Fibroblast of lung (primary cell): ENCODE results near the gene CMBL. TPM values are rescaled to one million over a fixed set of nuclear protein-coding genes. Genes with fewer than 3 reads are reported as not detected.

Source experiments
- DNase-seq, 2 donors: peaks; one replicate each; pipeline versions ENCODE4 v3.0.0 to v3.0.0-alpha.2; 2010; ENCODE audit warnings: low read depth in 2 of 2
- H2AFZ ChIP-seq: 2 replicates; pipeline ENCODE4 v1.5.1; 2012; ENCODE audit warnings: low read length, control low read depth, inconsistent platforms
- H3K27ac ChIP-seq: 2 replicates; pipeline ENCODE4 v1.5.1; 2011; ENCODE audit warnings: low read length, control low read depth; ENCODE audit not compliant: insufficient read depth
- H3K27me3 ChIP-seq: 2 replicates; pipeline ENCODE4 v1.5.1; 2011; ENCODE audit warnings: mild to moderate bottlenecking, low read length; ENCODE audit not compliant: control insufficient read depth, insufficient read depth
- H3K36me3 ChIP-seq: 2 replicates; pipeline ENCODE4 v1.5.1; 2011; ENCODE audit warnings: low read length; ENCODE audit not compliant: control insufficient read depth, insufficient read depth
- H3K4me1 ChIP-seq: 2 replicates; pipeline ENCODE4 v1.5.1; 2011; ENCODE audit warnings: low read length; ENCODE audit not compliant: control insufficient read depth, insufficient read depth; ENCODE audit errors: extremely low read depth
- H3K4me2 ChIP-seq: 2 replicates; pipeline ENCODE4 v1.5.1; 2011; ENCODE audit warnings: low read length, control low read depth; ENCODE audit not compliant: insufficient read depth; ENCODE audit errors: extremely low read depth
- H3K4me3 ChIP-seq, 4 experiments: fragments of 200-600 bp in 1 of 4; sonication (generic) in 1 of 4; replicated peaks in 1 of 4; 2 replicates each; pipeline ENCODE4 v1.5.1; 2011 to 2016; ENCODE audit warnings: low read length in 4 of 4, low read depth in 3 of 4, mild to moderate bottlenecking in 3 of 4, control low read depth in 2 of 4, inconsistent platforms in 1 of 4, mixed read lengths in 1 of 4; ENCODE audit not compliant: insufficient read depth in 1 of 4; ENCODE audit errors: control extremely low read depth in 1 of 4
- H3K79me2 ChIP-seq: 2 replicates; pipeline ENCODE4 v1.5.1; 2012; ENCODE audit warnings: mild to moderate bottlenecking, low read length, inconsistent platforms; ENCODE audit not compliant: control insufficient read depth, insufficient read depth
- H3K9ac ChIP-seq: 2 replicates; pipeline ENCODE4 v1.5.1; 2011; ENCODE audit warnings: mild to moderate bottlenecking, low read length, control low read depth; ENCODE audit not compliant: insufficient read depth
- H3K9me3 ChIP-seq: 2 replicates; pipeline ENCODE4 v1.5.1; 2012; ENCODE audit warnings: low read depth, low read length; ENCODE audit not compliant: control insufficient read depth, insufficient read depth
- H4K20me1 ChIP-seq: 2 replicates; pipeline ENCODE4 v1.5.1; 2011; ENCODE audit warnings: low read length; ENCODE audit not compliant: control insufficient read depth, insufficient read depth; ENCODE audit errors: extremely low read depth
- CTCF ChIP-seq, 2 donors: IDR thresholded peaks in 1 of 2; conservative IDR thresholded peaks in 1 of 2; 1 replicate in 1 of 2; 2 replicates in 1 of 2; pipeline ENCODE4 v1.5.1; 2011 to 2012; ENCODE audit warnings: low read length in 2 of 2, control low read depth in 1 of 2, inconsistent platforms in 1 of 2, low read depth in 1 of 2, mild to moderate bottlenecking in 1 of 2
- EZH2 ChIP-seq: IDR thresholded peaks from 2 replicates; pipeline ENCODE4 v1.5.1; 2012; ENCODE audit warnings: low read length, control low read depth, mild to moderate bottlenecking; ENCODE audit errors: missing control alignments
- polyA plus RNA-seq, 2 donors: library from polyadenylated mRNA; depleted of rRNA in 1 of 2; stranded (reverse) in 1 of 2; unstranded in 1 of 2; fragments of >200 nt; gene quantifications; 2 replicates each; pipeline ENCODE4 v1.2.1, GENCODE V29; 2011 to 2012; ENCODE audit warnings: missing spikeins in 1 of 2
- total RNA-seq: library from RNA; depleted of rRNA; stranded (reverse); fragments of >200 nt; gene quantifications from 2 replicates; pipeline ENCODE4 v1.2.1, GENCODE V29; 2014

CMBL gene
- total and polyA plus RNA-seq, 2 donors (not counting 1 experiment from before 2014, with no cell fraction given), result 18.6 to 20.8 TPM

- Histone ChIP-seq H3K27ac (no peak overlapping the region), H3K4me1 (no peaks in the 10 kb centered on the region), H3K9me3 (no peaks in the 10 kb centered on the region), H2AFZ (no peak overlapping the region), H3K36me3 (no peaks in the 10 kb centered on the region), H3K27me3 (no peaks in the 10 kb centered on the region), H4K20me1 (no peaks in the 10 kb centered on the region), H3K79me2 (no peaks in the 10 kb centered on the region), H3K4me3 (no peak overlapping the region), H3K9ac (no peak overlapping the region), H3K4me2 (no peak overlapping the region)
- DNase-seq, result no peak
- TF ChIP-seq EZH2 (no peak), CTCF (conservative IDR thresholded peaks at IDR 0.05 in 1 of 2, IDR thresholded peaks at IDR 0.05 in 1 of 2; ENCODE audit: low read depth in 1 of 2, low read length in 2 of 2) (no peak)
These were observed 28.9 kb downstream of the CMBL start for GRCh38 chr5:10278658-10279279.

GRCh38 chr5:10277773-10278630 is 29.7 kb downstream of the CMBL start:
- H3K4me1 ChIP-seq, result no peaks in the 10 kb centered on the region
- H3K27me3 ChIP-seq, result no peaks in the 10 kb centered on the region
- H3K4me3 ChIP-seq, result no peak overlapping the region
- DNase-seq, result no peak
- no peak for TF ChIP-seq CTCF (conservative IDR thresholded peaks at IDR 0.05 in 1 of 2, IDR thresholded peaks at IDR 0.05 in 1 of 2; ENCODE audit: low read depth in 1 of 2, low read length in 2 of 2)
- TF ChIP-seq EZH2, result no peak
- no peak overlapping the region for H3K27ac ChIP-seq
- H3K79me2 ChIP-seq, result no peaks in the 10 kb centered on the region
- no peak overlapping the region for H3K9ac ChIP-seq
- H3K36me3 ChIP-seq, result no peaks in the 10 kb centered on the region
- H4K20me1 ChIP-seq, result no peaks in the 10 kb centered on the region
- no peaks in the 10 kb centered on the region for H3K9me3 ChIP-seq
- H3K4me2 ChIP-seq, result no peak overlapping the region
- no peak overlapping the region for H2AFZ ChIP-seq

GRCh38 chr5:10276691-10277090 is 31.0 kb downstream of the CMBL start:
- Histone ChIP-seq H3K27ac (no peak overlapping the region), H4K20me1 (no peaks in the 10 kb centered on the region), H3K79me2 (no peaks in the 10 kb centered on the region), H3K9ac (no peak overlapping the region), H3K4me1 (no peaks in the 10 kb centered on the region), H3K27me3 (no peaks in the 10 kb centered on the region), H3K36me3 (no peaks in the 10 kb centered on the region), H3K4me2 (no peak overlapping the region), H3K9me3 (no peaks in the 10 kb centered on the region), H3K4me3 (no peak overlapping the region), H2AFZ (no peak overlapping the region)
- TF ChIP-seq EZH2 (no peak), CTCF (conservative IDR thresholded peaks at IDR 0.05 in 1 of 2, IDR thresholded peaks at IDR 0.05 in 1 of 2; ENCODE audit: low read depth in 1 of 2, low read length in 2 of 2) (no peak)
- DNase-seq, result no peak
